EL (cell line): ENCODE data around the gene PEMT.
A peak's percentile ranks its signal among the peaks of the same experiment; 100 is the strongest.

Experiments
- DNase-seq: peaks from one replicate; pipeline ENCODE4 v3.0.0-alpha.2; 2016

The PEMT gene

DNA sequence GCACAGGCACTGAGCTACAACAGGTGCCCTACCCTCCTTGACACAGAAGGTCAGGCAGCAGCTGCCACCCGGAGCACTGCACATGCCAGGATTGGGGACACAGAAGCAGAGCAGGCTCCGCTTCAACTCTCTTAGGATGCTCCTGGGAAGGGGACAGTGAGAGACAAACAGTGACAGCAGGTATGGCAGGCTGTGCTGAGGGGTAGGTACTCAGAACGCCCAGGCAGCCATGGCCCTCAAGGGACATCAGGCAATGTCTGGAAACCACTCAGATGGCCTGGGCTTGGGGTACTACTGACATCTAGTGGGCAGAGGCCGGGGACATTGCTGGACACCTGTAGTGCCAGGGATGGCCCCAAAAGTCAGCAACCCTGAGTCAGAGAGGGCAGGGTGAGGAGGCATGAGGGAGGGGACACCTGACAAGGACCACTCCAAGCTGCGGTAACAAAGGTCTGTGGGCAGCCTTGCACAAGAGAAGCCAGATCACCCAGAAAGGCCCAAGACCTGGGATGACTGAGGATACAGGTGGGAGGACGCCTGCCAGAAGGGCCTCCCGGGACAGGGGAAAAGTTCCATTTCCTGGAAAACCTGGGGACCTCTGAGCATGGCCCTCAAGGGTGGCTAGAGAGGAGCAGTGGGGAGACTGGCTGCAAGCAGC lies 21.2 kb downstream of the PEMT start:
- DNase-seq: peak; percentile 31

DNA sequence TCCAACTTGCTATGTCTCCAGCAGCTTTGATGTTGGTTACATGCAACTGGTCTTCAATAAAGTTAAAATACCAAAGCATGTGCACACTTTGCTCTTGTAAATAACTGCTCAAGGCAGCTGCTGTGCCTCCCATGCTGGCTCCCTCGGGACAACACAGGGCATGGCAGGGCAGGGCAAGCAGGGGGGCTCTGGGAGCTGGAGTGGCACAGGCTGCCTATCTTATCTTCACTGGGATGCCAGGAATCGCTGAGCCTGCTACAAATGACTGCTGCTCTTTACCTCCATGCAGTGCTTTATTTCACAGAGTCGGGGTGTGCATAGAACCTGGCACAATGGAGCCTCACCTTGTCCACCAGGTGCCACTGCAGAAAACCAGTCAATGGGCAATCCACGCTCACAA lies 21.8 kb downstream of the PEMT start:
- no peak for DNase-seq

DNA sequence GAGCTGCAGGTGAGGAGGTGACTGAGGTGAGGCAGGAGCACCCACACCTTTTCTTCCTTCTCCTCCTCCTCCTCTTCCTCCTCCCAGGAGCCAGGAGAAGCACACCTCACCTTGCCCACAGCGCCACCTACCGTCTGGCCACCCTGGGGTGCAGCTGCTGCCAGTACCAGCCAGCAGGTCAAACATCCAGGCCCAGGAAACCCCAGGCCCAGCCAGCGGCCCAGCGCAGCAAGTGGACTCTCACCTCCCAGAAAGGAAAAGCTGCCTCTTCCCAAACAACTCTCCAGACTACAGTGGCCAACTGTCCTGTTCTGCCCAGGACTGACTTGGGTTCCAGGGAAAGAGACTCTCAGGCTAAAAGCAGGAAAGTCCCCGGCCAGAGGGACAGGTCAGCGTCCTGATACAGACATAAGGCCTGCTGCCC lies 22.7 kb downstream of the PEMT start:
- peak; percentile 56 for DNase-seq

DNA sequence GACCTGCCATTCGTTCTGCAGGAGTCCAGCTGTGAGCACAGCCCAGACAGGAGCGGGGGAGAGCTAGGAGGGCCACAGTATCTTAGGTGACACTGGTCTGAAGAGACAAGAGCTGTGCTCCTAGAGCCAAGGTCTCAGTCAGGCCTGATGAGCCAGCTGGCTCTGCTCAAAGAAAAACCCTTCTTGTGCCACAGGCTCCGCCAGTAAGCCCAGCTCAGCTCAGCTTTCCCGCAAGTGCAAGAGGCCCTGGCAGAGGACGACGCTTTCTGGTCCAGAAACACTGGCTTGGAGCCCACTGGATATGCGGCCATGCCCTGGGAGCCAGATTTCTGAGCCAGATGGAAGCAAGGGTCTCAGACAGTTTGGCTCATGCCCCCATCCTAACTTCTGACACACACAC lies 23.9 kb downstream of the PEMT start:
- no peak for DNase-seq

DNA sequence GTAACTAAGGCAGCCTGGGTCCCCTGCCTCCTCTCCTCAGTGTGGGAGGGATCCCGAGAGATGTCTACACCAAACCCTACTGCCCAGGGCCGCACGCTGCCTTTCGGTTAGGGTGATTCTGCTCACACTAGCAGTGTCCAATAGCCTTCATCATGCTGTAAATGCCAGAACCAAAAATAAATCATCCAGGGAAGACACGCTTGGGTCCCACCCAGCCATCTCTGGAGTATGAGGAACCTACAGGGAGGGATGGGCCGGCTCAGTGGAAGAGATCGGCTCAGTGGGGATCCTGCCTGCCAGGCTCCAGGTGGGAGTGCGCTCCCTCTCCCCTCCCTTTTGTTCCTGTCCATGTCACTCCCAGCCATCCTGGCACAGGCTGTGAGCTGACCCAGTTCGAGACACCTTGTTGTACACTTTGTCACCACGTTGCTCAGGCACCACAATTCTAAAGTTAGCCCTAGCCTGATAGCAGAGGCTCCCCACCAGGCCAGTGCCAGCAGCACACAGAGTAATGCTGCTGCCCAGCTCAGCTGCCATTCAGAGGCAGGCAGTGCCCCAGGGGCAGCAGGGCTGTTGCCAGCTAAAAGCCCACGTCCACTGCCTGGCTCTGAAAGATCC lies 24.5 kb downstream of the PEMT start:
- DNase-seq: no peak

DNA sequence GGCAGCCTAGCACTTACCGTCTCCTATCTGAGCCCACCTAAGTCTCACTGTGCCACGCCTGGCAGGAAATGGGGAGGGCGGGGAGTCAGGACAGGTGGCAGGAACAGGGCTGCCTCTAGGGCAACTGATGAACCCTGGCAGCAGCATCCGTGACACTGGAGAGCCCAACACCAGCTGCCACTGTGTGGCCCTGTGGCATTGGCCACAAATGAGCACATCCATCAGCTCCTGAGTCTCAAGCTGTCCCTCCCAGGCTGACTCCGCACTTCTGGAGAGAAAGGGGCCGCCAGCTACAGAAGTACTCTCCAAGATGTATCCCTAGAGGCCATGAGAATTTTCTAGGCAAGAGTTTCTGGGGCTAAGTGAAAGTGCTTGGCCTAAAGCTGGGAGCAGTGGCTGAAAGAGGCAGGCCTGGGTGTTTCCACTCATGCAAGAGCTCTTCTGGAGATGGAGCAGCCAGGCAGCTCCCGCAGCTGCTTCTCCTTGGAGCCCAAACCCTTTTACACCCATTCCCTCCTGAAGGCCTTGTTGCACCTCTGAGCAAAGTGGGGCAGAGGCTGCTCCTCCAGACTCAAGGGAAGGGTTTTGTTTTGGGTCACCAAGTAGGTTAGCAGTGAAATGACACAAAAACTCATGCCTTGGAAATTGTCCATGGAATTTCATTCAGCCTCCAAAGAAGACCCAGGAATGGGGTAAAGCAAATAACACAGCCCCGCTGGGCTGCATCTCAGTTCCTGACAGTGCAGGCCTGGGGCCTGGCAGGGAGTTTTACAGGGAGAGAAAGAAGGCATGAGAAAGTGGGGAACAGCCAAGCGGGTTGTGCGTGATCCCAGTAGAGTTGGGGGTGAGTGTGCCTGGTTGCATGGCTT lies 25.8 kb downstream of the PEMT start:
- no peak for DNase-seq

DNA sequence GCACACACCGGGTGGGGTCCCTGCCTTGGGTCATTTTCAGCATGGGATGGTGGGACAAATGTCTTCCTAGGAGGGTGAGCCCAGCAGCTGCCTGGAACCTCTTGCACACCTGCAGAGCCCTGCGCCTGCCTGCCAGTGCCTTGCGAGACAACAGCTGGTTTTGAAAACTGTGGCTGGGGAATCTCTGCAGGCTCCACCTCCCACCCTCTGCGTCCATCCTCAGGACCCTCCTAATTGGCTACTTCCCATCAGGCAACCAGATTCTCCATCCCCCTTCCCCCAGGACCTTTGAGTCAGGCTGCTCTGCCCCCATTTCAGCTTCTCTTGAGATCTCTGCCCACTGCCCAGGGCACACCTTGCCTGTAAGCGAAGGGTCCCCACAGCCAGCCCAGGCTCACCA lies 26.6 kb downstream of the PEMT start:
- DNase-seq: no peak

DNA sequence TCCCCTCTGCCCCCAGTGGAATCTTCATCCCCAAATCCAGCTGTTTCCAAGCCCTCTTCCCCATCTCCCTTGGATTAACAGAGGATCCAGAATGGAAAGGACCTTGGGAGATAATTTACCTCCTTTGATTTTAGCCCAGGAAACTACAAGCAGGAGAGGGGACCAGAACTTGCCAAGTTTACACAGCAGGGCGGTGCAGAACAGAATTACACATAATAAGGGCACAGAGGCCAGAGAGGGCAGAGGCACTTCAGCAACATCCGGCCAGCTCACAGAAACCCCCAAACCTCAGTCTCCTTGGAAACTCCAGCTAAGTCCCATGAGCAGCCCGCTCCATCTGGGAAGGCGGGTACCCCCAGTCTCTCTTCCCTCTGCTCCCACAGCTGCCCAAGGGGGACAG lies 27.2 kb downstream of the PEMT start:
- DNase-seq: no peak

DNA sequence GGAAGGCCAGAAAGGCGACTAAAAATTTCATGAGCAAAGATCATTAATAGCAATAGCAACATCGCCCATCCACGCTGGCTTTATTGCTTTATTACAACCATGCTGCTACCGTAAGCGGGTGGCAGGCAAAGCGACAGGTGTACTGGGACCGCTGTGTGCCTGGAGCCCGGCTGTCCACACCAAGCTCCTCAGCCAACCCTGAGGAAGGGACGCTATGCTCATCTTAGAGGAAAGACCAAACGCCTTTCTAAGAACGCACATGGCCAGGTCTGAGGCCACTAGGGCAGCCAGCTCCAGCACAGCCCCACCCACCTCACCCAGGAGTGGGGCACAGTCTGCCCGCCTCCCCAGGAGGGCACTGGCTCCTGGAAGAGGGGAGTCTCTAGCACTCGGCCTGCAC lies 28.0 kb downstream of the PEMT start:
- no peak for DNase-seq

DNA sequence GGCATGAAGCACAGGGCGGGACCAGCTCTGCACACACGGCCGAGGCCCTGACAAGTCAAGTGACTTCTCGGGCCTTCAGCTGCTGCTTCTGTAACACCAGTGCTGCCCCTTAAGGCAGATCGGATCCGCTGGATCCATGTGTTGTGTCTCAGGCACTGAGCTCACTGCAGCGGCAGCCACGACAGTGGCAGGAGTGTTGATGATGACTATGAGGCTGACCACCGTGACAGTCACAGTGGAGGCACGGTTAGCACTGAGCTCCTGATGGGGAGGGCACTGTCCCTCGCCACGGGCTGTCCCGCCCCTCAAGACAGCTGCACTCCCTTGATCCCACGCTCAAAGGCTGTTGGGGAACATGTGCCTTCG lies 29.4 kb downstream of the PEMT start:
- no peak for DNase-seq

DNA sequence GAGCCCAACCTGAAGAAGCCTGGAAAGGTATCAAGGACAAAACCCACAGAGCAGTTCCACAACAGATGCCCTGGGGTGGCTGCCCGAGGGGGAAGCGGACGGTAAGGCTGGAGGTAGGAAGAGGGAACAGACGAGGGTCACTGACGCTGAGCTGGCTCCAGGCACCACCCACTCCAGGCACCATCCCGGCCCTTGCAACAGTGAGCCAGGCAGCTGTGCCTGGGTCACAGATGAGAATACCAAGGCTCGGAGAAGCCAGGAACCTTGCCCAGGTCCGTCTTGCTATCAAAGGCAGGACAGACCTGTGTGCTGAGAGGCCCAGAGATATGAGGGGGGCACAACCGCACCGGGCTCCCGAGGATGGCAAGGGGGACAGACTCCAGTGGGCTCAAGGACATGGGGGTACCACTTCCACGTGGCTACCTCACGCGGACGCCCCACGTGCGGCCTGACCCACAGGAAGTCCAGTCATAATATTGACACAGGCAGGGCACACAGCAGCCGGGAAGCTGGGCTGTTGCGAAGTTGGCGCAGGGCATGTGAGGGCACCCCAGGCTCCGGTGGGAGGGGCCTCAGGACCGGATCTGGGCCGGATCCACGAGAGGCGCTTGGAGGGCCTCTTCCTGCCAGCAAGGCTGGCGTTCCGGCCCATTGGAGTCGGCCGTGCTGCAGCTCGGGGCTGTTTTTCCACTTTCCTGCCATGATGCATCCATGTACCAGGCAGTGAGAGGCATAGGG lies 29.9 kb downstream of the PEMT start:
- DNase-seq: no peak

DNA sequence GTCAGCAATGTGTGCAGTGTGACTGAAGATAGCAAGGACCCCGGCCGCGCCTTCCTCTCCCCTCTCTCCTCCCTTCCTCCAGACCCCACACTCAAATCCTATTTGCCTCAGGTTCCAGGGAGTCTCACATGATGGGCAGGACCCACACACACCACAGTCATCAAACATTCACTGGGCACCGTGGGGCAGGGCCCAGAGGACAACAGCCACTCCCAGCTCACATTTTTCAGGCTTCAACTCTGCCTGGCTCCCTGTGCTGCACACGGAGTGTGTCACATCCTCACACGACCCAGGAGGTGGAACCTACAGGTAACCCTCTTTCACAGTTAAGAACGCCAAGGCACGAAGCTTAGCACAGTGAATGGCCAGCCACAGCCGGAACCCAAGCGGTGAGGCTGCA lies 30.5 kb downstream of the PEMT start:
- DNase-seq: no peak

DNA sequence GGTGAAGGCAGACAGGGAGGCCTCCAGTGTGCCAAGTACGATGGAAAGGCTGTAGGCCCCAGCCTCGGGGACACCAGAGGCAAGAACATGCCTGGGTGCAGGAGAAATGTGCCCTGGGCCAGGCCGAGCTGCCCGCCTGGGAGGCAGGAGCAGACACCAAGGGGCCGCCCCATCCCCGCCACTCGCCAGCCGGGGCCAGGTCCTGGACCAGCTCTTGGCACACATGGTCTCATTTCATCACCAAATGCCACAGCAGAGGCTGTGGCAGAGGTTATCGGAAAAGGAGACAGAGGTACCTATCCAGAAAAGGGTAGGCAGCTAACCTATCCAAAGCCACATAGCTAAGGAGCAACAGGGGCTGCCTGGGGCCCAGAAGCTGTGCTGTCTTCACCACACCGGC lies 31.3 kb downstream of the PEMT start:
- DNase-seq: no peak

DNA sequence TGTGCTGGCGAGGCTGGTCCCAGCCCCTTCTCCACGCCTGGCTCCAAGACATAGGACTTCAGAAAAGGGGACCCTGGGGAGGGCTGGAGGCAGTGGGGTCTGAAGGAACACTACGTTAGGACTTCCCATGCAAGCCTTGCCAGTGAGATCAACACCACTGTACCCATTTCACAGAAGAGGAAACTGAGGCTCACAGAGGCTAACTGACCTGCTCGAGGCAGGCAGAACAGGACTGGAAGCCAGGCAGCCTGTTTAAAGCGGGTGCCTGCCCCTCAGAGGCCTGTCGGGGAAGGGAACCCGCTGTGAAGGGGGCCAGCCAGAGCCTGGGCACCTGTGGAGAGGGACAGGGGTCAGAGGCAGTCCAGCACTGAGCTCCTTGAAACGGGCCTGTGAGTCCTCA lies 32.3 kb downstream of the PEMT start:
- DNase-seq: no peak

DNA sequence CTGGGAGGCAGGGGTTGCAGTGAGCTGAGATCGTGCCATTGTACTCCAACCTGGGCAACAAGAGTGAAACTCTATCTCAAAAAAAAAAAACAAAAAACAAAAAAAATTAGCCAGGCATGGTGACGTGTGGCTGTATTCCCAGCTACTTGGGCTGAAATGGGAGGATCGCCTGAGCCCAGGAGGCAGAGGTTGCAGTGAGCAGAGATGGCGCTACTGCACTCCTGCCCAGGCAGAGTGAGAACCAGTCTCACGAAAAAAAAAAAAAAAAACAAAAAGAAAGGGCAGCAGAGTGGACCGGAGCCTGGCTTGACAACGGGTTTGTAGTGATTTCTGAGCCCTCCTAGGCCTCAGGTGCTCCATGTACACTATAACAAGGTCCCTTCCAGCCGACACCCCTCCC lies 33.1 kb downstream of the PEMT start:
- DNase-seq: no peak

DNA sequence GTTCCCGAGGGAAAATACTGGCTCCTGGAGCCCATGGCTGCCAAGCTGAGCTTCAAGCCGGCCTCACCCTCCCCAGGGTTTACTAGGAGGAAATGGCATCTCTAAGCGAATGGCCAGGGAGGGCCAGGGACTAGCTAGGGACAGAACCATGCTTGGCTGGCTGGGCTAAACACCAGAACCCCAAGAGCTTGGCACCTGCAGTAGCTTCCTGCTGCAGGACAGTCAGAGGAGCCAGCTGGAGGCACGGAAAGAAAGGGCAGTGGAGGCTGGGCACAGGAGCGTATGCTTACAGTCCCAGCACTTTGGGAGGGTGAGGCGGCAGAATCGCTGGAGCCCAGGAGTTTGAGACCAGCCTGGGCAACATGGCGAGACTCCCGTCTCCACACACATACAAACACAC lies 33.7 kb downstream of the PEMT start:
- DNase-seq: no peak

DNA sequence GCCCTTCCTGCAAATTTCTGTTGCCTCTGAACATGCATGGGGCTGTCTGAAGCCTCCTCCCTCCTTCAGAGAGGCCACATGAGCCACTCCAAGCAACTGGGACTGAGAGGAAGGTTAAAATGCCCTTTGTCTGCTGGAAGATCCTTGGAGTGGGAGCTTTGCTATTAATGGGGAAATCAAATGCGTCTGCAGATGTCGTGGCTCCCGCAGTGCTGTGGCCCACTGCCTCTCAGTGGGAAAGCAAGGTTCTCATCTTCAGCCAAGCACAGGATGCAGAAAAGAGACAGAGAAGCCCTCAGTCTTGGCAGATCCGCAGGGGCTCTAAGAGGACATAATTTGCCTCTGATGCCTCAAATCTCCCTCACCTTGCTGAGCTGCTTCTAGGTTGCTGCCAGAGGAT lies 34.8 kb downstream of the PEMT start:
- no peak for DNase-seq

DNA sequence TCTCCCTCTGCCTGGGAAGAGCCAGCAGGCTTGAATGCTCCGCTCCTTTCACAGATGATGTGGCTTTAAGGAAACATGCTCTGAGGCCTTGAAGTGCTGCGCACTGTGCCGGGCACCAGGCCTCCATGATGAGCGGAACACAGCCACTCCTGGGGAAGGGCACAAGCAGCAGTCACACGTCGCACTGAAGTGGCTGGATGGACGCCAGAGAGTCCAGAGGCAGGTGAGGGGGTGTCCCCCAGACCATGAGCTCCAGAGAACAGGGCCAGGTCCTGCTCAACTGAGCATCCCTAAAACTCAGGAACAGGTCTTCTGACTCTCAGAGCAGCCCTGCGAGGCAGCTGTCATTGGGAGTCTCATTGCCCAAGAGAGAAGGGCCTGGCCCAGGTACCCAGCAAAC lies 35.6 kb downstream of the PEMT start:
- DNase-seq: no peak

DNA sequence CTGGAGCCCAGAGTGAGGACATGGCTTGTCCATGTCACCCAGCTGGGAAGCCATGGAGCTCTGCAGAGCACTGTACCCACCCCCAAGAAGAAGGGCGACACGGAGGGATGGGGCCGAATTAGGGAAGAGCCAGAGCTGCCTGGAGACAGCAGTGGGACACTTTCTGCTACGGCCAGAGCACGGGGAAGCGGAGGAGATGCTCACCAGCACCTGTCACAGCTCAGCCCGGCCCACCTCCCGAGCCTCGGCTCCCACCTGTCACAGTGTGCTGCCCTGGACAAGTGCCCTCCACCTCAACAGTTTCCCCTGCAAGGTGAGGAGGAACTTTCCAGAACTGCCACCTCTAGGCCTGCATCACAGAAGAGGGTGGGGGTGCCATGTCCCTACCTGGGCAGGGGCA lies 36.4 kb downstream of the PEMT start:
- no peak for DNase-seq

DNA sequence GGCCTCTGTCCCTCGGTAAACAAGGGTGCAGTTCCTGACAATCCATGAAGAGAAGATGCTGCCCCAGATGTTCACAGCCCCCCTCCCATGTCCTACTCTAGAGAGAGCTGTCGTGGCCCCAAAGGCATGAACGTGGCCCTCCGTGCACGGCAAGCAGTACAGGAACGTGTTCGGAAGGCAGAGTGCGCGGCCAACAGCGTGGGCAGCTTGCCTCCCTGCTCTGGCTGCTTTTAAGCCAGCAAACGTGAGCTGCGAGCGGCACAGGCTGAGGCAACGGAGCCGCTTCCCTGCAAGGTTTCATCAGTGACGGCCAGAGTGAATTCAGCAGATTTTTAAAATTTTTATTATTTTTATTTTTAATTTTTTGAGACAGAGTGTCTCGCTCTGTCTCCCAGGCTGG lies 37.2 kb downstream of the PEMT start:
- no peak for DNase-seq

DNA sequence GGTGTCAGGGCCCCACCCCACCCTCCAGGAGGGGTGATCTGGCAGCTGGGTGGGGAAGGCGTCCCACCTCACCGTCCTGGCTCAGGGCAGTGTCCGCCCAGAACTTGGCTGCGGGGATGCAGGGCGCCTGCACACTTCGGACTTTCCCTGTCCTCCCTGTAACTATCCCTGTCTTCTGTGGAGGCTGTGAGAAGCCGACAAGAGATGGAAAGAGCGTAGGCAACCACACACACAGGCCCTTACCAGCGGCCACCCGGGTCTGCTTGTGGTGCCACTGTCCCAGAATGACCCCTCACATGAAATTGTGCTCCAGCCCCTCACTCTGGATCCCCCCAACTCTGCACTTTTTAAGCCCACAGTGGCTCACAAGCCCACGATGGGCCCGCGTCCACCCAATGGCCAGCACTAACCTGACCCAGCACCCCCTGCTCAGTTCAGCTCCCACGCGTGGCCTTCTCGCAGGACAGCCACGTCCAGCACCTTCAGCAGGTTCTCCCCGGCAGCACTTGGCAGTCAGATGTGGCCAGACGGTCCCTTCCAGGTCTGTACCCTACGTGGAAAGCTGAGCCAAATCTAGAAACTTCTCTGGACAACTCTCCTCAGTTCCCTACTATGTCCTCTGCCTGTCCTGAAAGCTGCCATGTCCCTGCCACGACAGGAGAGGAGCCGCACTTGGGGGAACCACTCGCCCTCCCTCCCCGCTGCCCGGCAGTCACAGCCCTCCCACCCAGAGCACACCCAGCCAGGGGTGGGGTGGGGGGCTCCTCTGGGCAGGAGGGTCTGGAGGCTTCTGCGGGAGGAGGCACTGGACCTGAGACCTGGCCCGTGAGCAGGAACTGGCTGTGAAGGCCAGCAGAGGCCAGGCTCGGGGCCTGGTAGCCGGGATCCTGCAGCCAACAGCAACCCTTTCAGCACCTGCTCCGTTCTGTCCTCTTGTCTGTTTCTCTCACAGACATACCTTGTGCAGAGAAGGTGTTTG lies 38.0 kb downstream of the PEMT start:
- DNase-seq: no peak
